Measurements from ENCODE around the gene KLHL29. TPM values are rescaled to one million over a fixed set of nuclear protein-coding genes. Genes with fewer than 3 reads are reported as not detected.

KLHL29 gene
- total and polyA plus RNA-seq, 2 donors (not counting 3 experiments of a cell fraction or from before 2014, with no cell fraction given) = 4.6 to 12.7 TPM

DNA sequence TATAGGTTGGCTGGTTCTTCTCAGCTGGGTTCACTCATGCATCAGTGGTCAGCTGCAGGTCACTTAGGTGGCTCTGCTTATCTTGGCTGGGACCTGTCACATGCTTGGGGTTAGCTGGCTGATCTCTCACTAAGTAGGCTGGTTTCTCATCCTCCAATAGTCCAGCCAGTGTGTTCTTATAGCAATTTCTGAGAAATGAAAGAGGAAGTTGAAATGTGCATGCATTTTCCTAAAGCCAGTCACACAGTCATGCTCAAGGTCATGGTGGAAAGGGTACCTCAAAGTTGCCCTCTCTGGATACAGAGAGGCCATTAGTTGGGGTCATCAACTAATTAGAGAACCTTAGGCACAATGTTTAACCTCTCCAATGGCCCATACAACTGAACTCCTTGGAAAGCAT, 64.4 kb downstream of the KLHL29 start:
- Histone ChIP-seq H3K9ac (replicated peaks; ENCODE audit: extremely low read depth, insufficient read depth, low read length) (no peak overlapping the region), H3K4me1 (ENCODE audit: control insufficient read depth, extremely low read depth, insufficient read depth, low read length) (no peaks in the 10 kb centered on the region), H3K4me2 (ENCODE audit: insufficient read depth, low read length) (no peak overlapping the region), H3K27ac (ENCODE audit: insufficient read depth, low read depth, low read length) (no peak overlapping the region), H3K9me3 (replicated peaks; ENCODE audit: control insufficient read depth, insufficient read depth, low read length) (no peaks in the 10 kb centered on the region), H4K20me1 (replicated peaks; ENCODE audit: control insufficient read depth, extremely low read depth, insufficient read depth, low read length) (no peaks in the 10 kb centered on the region), H3K4me3 (replicated peaks in 1 of 3; ENCODE audit: insufficient read depth in 1 of 3, low read depth in 1 of 3, low read length in 3 of 3) (no peak overlapping the region), H2AFZ (ENCODE audit: low read depth, low read length) (no peak overlapping the region), H3K27me3 (ENCODE audit: control insufficient read depth in 2 of 2, insufficient read depth in 2 of 2, low read length in 2 of 2) (no peaks in the 10 kb centered on the region), H3K36me3 (ENCODE audit: control insufficient read depth in 2 of 2, extremely low read depth in 1 of 2, insufficient read depth in 2 of 2, low read length in 2 of 2) (no peaks in the 10 kb centered on the region), H3K9me1 (replicated peaks; ENCODE audit: control insufficient read depth, extremely low read depth, insufficient read depth, low read length) (no peaks in the 10 kb centered on the region), H3K79me2 (ENCODE audit: control insufficient read depth, insufficient read depth, low read length) (no peaks in the 10 kb centered on the region)
- dilution Hi-C loops (cut with MboI; ENCODE audit: extremely low pct_ligation_motif_present, low sequenced_read_pairs) (no loop called here), intact Hi-C loops (cut with micrococcal nuclease) (no loop called here)
- ChIA-PET POLR2A (no interaction called here), CTCF (interaction anchor here (1.4 kb wide), 1 partner anchor 12 kb away, joined by 3 read pairs; no protein-coding TSS in a partner anchor)
- no peak for FAIRE-seq
- TF ChIP-seq MYC (IDR thresholded peaks at IDR 0.05; ENCODE audit: low read depth, low read length) (no peak), EZH2 (IDR thresholded peaks at IDR 0.05; ENCODE audit: borderline replicate concordance, low read depth, low read length, severe bottlenecking) (no peak), GATA2 (IDR thresholded peaks at IDR 0.05; ENCODE audit: insufficient read depth, insufficient read length, low read depth, low read length) (no peak), JUN (IDR thresholded peaks at IDR 0.05; ENCODE audit: borderline replicate concordance, insufficient read depth, insufficient read length, low read depth) (no peak), POLR2AphosphoS5 (IDR thresholded peaks at IDR 0.05; ENCODE audit: insufficient read depth, low read depth, low read length) (no peak), FOS (IDR thresholded peaks at IDR 0.05; ENCODE audit: borderline replicate concordance, insufficient read depth, low read length) (no peak), POLR2A (IDR thresholded peaks at IDR 0.05; ENCODE audit: low read depth, low read length) (no peak)
- TF ChIP-seq, protein P1, sequence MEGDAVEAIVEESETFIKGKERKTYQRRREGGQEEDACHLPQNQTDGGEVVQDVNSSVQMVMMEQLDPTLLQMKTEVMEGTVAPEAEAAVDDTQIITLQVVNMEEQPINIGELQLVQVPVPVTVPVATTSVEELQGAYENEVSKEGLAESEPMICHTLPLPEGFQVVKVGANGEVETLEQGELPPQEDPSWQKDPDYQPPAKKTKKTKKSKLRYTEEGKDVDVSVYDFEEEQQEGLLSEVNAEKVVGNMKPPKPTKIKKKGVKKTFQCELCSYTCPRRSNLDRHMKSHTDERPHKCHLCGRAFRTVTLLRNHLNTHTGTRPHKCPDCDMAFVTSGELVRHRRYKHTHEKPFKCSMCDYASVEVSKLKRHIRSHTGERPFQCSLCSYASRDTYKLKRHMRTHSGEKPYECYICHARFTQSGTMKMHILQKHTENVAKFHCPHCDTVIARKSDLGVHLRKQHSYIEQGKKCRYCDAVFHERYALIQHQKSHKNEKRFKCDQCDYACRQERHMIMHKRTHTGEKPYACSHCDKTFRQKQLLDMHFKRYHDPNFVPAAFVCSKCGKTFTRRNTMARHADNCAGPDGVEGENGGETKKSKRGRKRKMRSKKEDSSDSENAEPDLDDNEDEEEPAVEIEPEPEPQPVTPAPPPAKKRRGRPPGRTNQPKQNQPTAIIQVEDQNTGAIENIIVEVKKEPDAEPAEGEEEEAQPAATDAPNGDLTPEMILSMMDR (IDR thresholded peaks at IDR 0.05; ENCODE audit: extremely low read depth in 1 of 2, insufficient read depth in 1 of 2, low read depth in 1 of 2, low read length in 2 of 2) = no peak
- TF ChIP-seq, protein P2, sequence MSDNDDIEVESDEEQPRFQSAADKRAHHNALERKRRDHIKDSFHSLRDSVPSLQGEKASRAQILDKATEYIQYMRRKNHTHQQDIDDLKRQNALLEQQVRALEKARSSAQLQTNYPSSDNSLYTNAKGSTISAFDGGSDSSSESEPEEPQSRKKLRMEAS (IDR thresholded peaks at IDR 0.05; ENCODE audit: insufficient read depth, insufficient read length) = no peak
- no TSS peak for BruUV-seq (replicated peaks)
- no peak for DNase-seq (ENCODE audit: low read depth, low spot score)

Measured in endothelial cell of umbilical vein (primary cell).